ENCODE measurements around the gene BBS5.

DNA sequence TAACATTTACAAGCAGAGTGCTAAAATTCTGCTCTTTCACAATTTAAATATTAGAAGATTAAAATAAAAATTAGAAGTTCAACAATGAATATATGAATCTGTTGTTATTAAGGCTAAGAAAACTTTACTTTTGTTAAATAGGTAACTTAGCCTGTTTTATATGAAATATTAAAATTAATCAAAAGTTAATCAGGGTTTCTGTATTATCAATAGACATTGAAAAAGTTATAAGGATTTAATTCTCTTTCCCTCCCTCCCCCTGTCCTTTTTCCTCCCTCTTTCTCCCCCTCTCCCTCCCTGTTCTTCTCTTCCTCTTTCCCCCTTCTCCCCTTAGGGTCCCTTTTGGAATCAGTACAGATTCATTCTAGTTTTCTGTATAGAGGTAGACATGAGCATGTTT, 12.1 kb downstream of the BBS5 start:
- TF ChIP-seq POLR2A (IDR thresholded peaks at IDR 0.05; ENCODE audit: low read depth, low read length) (no peak), POLR2AphosphoS5 (IDR thresholded peaks at IDR 0.05; ENCODE audit: low read depth, low read length) (no peak)

All from GM12892 (cell line).